ENCODE results near the gene FBXW4. TPM values are rescaled to one million over a fixed set of nuclear protein-coding genes. Genes with fewer than 3 reads are reported as not detected.

FBXW4 gene
- total RNA-seq, 1 experiment from 2014 or later = 38.2 TPM

DNA sequence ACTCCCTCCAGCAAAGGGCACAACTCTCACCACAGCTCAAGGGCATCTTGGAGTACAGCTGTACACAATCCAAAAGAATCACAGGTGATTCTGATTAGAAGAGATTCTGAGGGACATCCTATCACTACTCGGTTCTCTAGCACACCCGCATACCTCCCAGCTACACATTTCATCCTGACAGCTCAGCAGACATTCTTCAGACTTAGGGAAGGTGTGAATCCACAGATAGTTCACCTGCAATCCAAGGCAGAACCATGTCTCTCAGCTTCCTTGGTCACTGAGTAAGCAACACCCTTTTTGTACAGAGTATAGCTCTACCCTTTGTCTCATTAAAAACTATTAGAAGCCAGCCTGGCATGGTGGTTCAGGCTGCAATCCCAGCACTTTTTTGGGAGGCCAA, 26.8 kb upstream of the FBXW4 start:
- Histone ChIP-seq H3K9me2 (ENCODE audit: insufficient read depth) (no peaks in the 10 kb centered on the region), H3K27ac (no peak overlapping the region), H3K4me2 (no peak overlapping the region), H3K36me3 (ENCODE audit: low read depth) (no peaks in the 10 kb centered on the region), H2AFZ (no peak overlapping the region), H4K20me1 (ENCODE audit: insufficient read depth) (no peaks in the 10 kb centered on the region), H3K27me3 (ENCODE audit: insufficient read depth, low read depth) (no peaks in the 10 kb centered on the region), H3K4me1 (replicated peaks; ENCODE audit: insufficient read depth) (peaks cover 8% of the 10 kb centered on the region), H3K9me3 (ENCODE audit: insufficient read depth, low read depth) (no peaks in the 10 kb centered on the region), H3K79me2 (ENCODE audit: low read depth) (no peaks in the 10 kb centered on the region), H3K4me3 (no peak overlapping the region), H3F3A (ENCODE audit: insufficient read depth, low read depth) (peaks cover 6% of the 10 kb centered on the region; the same call in 1 of the 2 replicates)
- POLR2A ChIA-PET (ENCODE audit: unreplicated experiment) = no interaction called here
- TF ChIP-seq EZH2 (IDR thresholded peaks at IDR 0.05; ENCODE audit: low read depth) = no peak
- no peak for DNase-seq
- CTCF ChIA-PET = no interaction called here
- BruUV-seq (replicated peaks) = no TSS peak
- intact Hi-C loops (cut with micrococcal nuclease; ENCODE audit: unreplicated experiment) = no loop called here

DNA sequence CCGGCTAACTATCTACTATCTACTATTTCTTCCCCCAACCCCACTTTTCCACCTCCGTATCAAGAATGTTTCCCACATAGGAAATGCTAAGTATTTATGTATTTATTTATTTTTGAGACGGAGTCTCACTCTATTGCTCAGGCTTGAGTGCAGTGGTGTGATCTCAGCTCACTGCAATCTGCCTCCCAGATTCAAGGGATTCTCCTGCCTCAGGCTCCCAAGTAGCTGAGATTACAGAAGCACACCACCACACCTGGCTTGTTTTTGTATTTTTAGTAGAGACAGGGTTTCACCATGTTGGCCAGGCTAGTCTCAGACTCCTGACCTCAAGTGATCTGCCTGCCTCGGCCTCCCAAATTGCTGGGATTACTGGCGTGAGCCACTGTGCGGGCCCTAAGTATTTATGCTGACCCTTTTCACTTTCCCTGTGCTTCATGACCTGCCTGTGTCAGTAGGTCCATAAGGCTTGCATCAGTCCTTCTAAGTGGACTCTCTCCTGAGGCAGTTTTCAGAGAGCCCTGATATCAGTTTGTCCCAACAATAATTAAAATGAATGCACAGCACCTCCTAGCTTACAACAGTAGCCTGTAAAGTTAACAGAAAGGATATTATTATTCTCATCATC, 25.7 kb upstream of the FBXW4 start:
- H3K9me3 ChIP-seq (ENCODE audit: insufficient read depth, low read depth) = no peaks in the 10 kb centered on the region
- no peak overlapping the region for H3K27ac ChIP-seq
- no peaks in the 10 kb centered on the region for H3K79me2 ChIP-seq (ENCODE audit: low read depth)
- H3K27me3 ChIP-seq (ENCODE audit: insufficient read depth, low read depth) = no peaks in the 10 kb centered on the region
- no peaks in the 10 kb centered on the region for H3K9me2 ChIP-seq (ENCODE audit: insufficient read depth)
- no TSS peak for BruUV-seq (replicated peaks)
- TF ChIP-seq, protein P1, sequence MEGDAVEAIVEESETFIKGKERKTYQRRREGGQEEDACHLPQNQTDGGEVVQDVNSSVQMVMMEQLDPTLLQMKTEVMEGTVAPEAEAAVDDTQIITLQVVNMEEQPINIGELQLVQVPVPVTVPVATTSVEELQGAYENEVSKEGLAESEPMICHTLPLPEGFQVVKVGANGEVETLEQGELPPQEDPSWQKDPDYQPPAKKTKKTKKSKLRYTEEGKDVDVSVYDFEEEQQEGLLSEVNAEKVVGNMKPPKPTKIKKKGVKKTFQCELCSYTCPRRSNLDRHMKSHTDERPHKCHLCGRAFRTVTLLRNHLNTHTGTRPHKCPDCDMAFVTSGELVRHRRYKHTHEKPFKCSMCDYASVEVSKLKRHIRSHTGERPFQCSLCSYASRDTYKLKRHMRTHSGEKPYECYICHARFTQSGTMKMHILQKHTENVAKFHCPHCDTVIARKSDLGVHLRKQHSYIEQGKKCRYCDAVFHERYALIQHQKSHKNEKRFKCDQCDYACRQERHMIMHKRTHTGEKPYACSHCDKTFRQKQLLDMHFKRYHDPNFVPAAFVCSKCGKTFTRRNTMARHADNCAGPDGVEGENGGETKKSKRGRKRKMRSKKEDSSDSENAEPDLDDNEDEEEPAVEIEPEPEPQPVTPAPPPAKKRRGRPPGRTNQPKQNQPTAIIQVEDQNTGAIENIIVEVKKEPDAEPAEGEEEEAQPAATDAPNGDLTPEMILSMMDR (conservative IDR thresholded peaks at IDR 0.05) = no peak
- TF ChIP-seq EZH2 (IDR thresholded peaks at IDR 0.05; ENCODE audit: low read depth) = no peak
- H2AFZ ChIP-seq = no peak overlapping the region
- intact Hi-C loops (cut with micrococcal nuclease; ENCODE audit: unreplicated experiment) = no loop called here
- H3K36me3 ChIP-seq (ENCODE audit: low read depth) = no peaks in the 10 kb centered on the region
- H4K20me1 ChIP-seq (ENCODE audit: insufficient read depth) = no peaks in the 10 kb centered on the region
- no peak for DNase-seq
- no peak overlapping the region for H3K4me3 ChIP-seq
- ChIA-PET CTCF (no interaction called here), POLR2A (ENCODE audit: unreplicated experiment) (no interaction called here)
- H3F3A ChIP-seq (ENCODE audit: insufficient read depth, low read depth) = peaks cover 6% of the 10 kb centered on the region; the same call in 1 of the 2 replicates
- peaks cover 16% of the 10 kb centered on the region for H3K4me1 ChIP-seq (replicated peaks; ENCODE audit: insufficient read depth)
- H3K4me2 ChIP-seq = no peak overlapping the region

DNA sequence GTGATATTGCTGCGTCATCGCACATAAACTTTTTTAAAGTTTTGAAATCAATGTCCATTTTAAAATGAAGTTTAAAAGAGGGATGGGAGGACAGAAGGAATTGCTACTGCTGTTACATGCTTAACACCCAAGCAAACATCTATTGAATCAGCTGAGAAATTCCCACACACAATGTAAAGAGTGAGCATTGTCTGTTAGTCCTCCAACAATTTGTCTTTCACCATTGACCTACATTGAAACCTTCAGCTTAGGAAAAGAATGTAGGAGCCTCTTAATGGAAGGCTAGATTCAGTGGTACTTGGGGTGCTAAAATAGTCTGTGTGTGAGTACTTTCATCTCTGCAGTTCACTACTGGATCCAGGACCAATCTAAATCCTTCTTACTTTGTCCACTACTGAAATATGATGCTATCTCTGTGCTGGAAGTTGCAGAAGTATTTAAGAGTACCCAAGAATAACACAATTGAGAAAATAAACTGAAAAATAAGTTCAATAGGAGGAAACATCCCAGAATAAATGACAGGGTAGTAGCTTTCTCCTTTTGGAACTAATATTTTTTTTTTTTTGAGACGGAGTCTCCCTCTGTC, 23.8 kb upstream of the FBXW4 start:
- no peaks in the 10 kb centered on the region for H3K79me2 ChIP-seq (ENCODE audit: low read depth)
- no peaks in the 10 kb centered on the region for H3K9me2 ChIP-seq (ENCODE audit: insufficient read depth)
- no peak overlapping the region for H3K4me3 ChIP-seq
- H3K4me2 ChIP-seq = no peak overlapping the region
- CTCF ChIA-PET = no interaction called here
- TF ChIP-seq, protein P1 (conservative IDR thresholded peaks at IDR 0.05) = no peak
- TF ChIP-seq EZH2 (IDR thresholded peaks at IDR 0.05; ENCODE audit: low read depth) = no peak
- BruUV-seq (replicated peaks) = no TSS peak
- POLR2A ChIA-PET (ENCODE audit: unreplicated experiment) = no interaction called here
- peaks cover 6% of the 10 kb centered on the region; the same call in 1 of the 2 replicates for H3F3A ChIP-seq (ENCODE audit: insufficient read depth, low read depth)
- no peaks in the 10 kb centered on the region for H3K36me3 ChIP-seq (ENCODE audit: low read depth)
- H4K20me1 ChIP-seq (ENCODE audit: insufficient read depth) = no peaks in the 10 kb centered on the region
- no peak overlapping the region for H2AFZ ChIP-seq
- no peak for DNase-seq
- no peak overlapping the region for H3K27ac ChIP-seq
- intact Hi-C loops (cut with micrococcal nuclease; ENCODE audit: unreplicated experiment) = no loop called here
- no peaks in the 10 kb centered on the region for H3K9me3 ChIP-seq (ENCODE audit: insufficient read depth, low read depth)
- H3K27me3 ChIP-seq (ENCODE audit: insufficient read depth, low read depth) = no peaks in the 10 kb centered on the region
- peaks cover 16% of the 10 kb centered on the region for H3K4me1 ChIP-seq (replicated peaks; ENCODE audit: insufficient read depth)
